ENCODE results near the gene TRIM32.

DNA sequence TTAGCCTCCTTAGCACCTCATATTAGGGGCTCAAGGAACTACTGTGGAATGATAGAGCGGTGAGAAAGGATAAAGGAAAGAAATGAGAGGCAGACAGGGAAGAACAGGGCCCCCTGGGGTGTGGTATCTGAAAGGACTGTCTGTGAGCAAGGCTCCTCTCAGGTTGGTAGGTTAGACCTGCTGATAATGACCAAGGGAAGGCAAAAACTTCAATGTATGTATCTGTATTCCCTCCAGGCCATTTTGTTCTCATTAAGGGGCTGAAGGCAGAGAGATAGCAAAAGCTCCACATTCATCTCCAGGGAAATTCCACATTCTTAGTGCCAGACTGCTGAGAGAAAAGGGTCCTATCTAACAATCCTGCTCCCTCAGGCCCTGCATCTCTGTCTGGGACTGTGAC, 28.6 kb downstream of the TRIM32 start:
- TF ChIP-seq, protein P1, sequence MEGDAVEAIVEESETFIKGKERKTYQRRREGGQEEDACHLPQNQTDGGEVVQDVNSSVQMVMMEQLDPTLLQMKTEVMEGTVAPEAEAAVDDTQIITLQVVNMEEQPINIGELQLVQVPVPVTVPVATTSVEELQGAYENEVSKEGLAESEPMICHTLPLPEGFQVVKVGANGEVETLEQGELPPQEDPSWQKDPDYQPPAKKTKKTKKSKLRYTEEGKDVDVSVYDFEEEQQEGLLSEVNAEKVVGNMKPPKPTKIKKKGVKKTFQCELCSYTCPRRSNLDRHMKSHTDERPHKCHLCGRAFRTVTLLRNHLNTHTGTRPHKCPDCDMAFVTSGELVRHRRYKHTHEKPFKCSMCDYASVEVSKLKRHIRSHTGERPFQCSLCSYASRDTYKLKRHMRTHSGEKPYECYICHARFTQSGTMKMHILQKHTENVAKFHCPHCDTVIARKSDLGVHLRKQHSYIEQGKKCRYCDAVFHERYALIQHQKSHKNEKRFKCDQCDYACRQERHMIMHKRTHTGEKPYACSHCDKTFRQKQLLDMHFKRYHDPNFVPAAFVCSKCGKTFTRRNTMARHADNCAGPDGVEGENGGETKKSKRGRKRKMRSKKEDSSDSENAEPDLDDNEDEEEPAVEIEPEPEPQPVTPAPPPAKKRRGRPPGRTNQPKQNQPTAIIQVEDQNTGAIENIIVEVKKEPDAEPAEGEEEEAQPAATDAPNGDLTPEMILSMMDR (IDR thresholded peaks at IDR 0.05), result no peak
- TF ChIP-seq, protein P2, sequence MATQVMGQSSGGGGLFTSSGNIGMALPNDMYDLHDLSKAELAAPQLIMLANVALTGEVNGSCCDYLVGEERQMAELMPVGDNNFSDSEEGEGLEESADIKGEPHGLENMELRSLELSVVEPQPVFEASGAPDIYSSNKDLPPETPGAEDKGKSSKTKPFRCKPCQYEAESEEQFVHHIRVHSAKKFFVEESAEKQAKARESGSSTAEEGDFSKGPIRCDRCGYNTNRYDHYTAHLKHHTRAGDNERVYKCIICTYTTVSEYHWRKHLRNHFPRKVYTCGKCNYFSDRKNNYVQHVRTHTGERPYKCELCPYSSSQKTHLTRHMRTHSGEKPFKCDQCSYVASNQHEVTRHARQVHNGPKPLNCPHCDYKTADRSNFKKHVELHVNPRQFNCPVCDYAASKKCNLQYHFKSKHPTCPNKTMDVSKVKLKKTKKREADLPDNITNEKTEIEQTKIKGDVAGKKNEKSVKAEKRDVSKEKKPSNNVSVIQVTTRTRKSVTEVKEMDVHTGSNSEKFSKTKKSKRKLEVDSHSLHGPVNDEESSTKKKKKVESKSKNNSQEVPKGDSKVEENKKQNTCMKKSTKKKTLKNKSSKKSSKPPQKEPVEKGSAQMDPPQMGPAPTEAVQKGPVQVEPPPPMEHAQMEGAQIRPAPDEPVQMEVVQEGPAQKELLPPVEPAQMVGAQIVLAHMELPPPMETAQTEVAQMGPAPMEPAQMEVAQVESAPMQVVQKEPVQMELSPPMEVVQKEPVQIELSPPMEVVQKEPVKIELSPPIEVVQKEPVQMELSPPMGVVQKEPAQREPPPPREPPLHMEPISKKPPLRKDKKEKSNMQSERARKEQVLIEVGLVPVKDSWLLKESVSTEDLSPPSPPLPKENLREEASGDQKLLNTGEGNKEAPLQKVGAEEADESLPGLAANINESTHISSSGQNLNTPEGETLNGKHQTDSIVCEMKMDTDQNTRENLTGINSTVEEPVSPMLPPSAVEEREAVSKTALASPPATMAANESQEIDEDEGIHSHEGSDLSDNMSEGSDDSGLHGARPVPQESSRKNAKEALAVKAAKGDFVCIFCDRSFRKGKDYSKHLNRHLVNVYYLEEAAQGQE (IDR thresholded peaks at IDR 0.05; ENCODE audit: insufficient read depth in 1 of 2, low read depth in 2 of 2, low read length in 1 of 2), result no peak
- no peak for TF ChIP-seq POLR2AphosphoS5 (IDR thresholded peaks at IDR 0.05; ENCODE audit: low read depth, low read length)
